ENCODE data around the gene BSND. TPM values are rescaled to one million over a fixed set of nuclear protein-coding genes. Genes with fewer than 3 reads are reported as not detected.

Gene BSND
- total and polyA plus RNA-seq, 5 donors from 2014 or later = not detected

- H3K27ac Mint-ChIP-seq = no peak overlapping the region
Measured at GRCh38 chr1:55002686-55003085, 4.0 kb downstream of the BSND start.

GRCh38 chr1:55005351-55006140 is 6.8 kb downstream of the BSND start:
- H3K4me1 ChIP-seq (ENCODE audit: control insufficient read depth, insufficient read depth, low read length, poor library complexity, severe bottlenecking) = no peaks in the 10 kb centered on the region
- no peaks in the 10 kb centered on the region for H3K27me3 Mint-ChIP-seq
- no peaks in the 10 kb centered on the region for H3K9me3 Mint-ChIP-seq
- no peak for ATAC-seq (ENCODE audit: low read depth in 2 of 2)
- no peaks in the 10 kb centered on the region for H3K36me3 Mint-ChIP-seq
- DNase-seq = no peak
- no peak overlapping the region for H3K4me3 ChIP-seq (ENCODE audit: low read depth, low read length)
- H3K27ac Mint-ChIP-seq = no peak overlapping the region
- no peak overlapping the region for H3K4me3 Mint-ChIP-seq
- H3K27me3 ChIP-seq (ENCODE audit: control insufficient read depth, insufficient read depth, low read length) = peaks cover 3% of the 10 kb centered on the region
- no peaks in the 10 kb centered on the region for H3K36me3 ChIP-seq (ENCODE audit: control insufficient read depth, insufficient read depth, low read length)
- no peaks in the 10 kb centered on the region for H3K4me1 Mint-ChIP-seq
- no peak overlapping the region for H3K27ac ChIP-seq (ENCODE audit: insufficient read depth, low read length, poor library complexity, severe bottlenecking)
- no peaks in the 10 kb centered on the region for H3K9me3 ChIP-seq (ENCODE audit: control insufficient read depth in 2 of 2, low read length in 2 of 2)

More at GRCh38 chr1:55002686-55003085, 4.0 kb downstream of the BSND start:
- Histone ChIP-seq H3K36me3 (ENCODE audit: control insufficient read depth, insufficient read depth, low read length) (no peaks in the 10 kb centered on the region), H3K27ac (ENCODE audit: insufficient read depth, low read length, poor library complexity, severe bottlenecking) (no peak overlapping the region), H3K4me1 (ENCODE audit: control insufficient read depth, insufficient read depth, low read length, poor library complexity, severe bottlenecking) (no peaks in the 10 kb centered on the region), H3K4me3 (ENCODE audit: low read depth, low read length) (no peak overlapping the region), H3K9me3 (ENCODE audit: control insufficient read depth in 2 of 2, low read length in 2 of 2) (no peaks in the 10 kb centered on the region), H3K27me3 (ENCODE audit: control insufficient read depth, insufficient read depth, low read length) (peaks cover 9% of the 10 kb centered on the region)
- peaks cover 14% of the 10 kb centered on the region for H3K27me3 Mint-ChIP-seq
- H3K36me3 Mint-ChIP-seq = no peaks in the 10 kb centered on the region
- no peaks in the 10 kb centered on the region for H3K4me1 Mint-ChIP-seq
- ATAC-seq (ENCODE audit: low read depth in 2 of 2) = no peak
- H3K9me3 Mint-ChIP-seq = no peaks in the 10 kb centered on the region
- DNase-seq = no peak
- no peak overlapping the region for H3K4me3 Mint-ChIP-seq

- Histone ChIP-seq H3K36me3 (ENCODE audit: control insufficient read depth, insufficient read depth, low read length) (no peaks in the 10 kb centered on the region), H3K4me3 (ENCODE audit: low read depth, low read length) (no peak overlapping the region), H3K27me3 (ENCODE audit: control insufficient read depth, insufficient read depth, low read length) (peaks cover 3% of the 10 kb centered on the region), H3K9me3 (ENCODE audit: control insufficient read depth in 2 of 2, low read length in 2 of 2) (no peaks in the 10 kb centered on the region), H3K4me1 (ENCODE audit: control insufficient read depth, insufficient read depth, low read length, poor library complexity, severe bottlenecking) (no peaks in the 10 kb centered on the region), H3K27ac (ENCODE audit: insufficient read depth, low read length, poor library complexity, severe bottlenecking) (no peak overlapping the region)
- ATAC-seq (ENCODE audit: low read depth in 2 of 2) (no peak), DNase-seq (no peak)
- Mint-ChIP-seq H3K36me3 (no peaks in the 10 kb centered on the region), H3K4me3 (no peak overlapping the region), H3K27me3 (no peaks in the 10 kb centered on the region), H3K9me3 (no peaks in the 10 kb centered on the region), H3K27ac (no peak overlapping the region), H3K4me1 (no peaks in the 10 kb centered on the region)
Measured at GRCh38 chr1:55006931-55007330, 8.2 kb downstream of the BSND start.

- Mint-ChIP-seq H3K9me3 (no peaks in the 10 kb centered on the region), H3K36me3 (no peaks in the 10 kb centered on the region), H3K27me3 (peaks cover 5% of the 10 kb centered on the region), H3K27ac (no peak overlapping the region), H3K4me3 (no peak overlapping the region), H3K4me1 (no peaks in the 10 kb centered on the region)
- Histone ChIP-seq H3K27ac (ENCODE audit: insufficient read depth, low read length, poor library complexity, severe bottlenecking) (no peak overlapping the region), H3K4me3 (ENCODE audit: low read depth, low read length) (no peak overlapping the region), H3K36me3 (ENCODE audit: control insufficient read depth, insufficient read depth, low read length) (no peaks in the 10 kb centered on the region), H3K4me1 (ENCODE audit: control insufficient read depth, insufficient read depth, low read length, poor library complexity, severe bottlenecking) (no peaks in the 10 kb centered on the region), H3K27me3 (ENCODE audit: control insufficient read depth, insufficient read depth, low read length) (peaks cover under 1% of the 10 kb centered on the region), H3K9me3 (ENCODE audit: control insufficient read depth in 2 of 2, low read length in 2 of 2) (no peaks in the 10 kb centered on the region)
- DNase-seq = no peak
- ATAC-seq (ENCODE audit: low read depth in 2 of 2) = no peak
Measured at GRCh38 chr1:55007625-55008024, 8.9 kb downstream of the BSND start.

- DNase-seq (no peak), ATAC-seq (ENCODE audit: low read depth in 2 of 2) (no peak)
- H3K4me1 Mint-ChIP-seq = no peaks in the 10 kb centered on the region
- no peaks in the 10 kb centered on the region for H3K36me3 Mint-ChIP-seq
- Histone ChIP-seq H3K4me3 (ENCODE audit: low read depth, low read length) (no peak overlapping the region), H3K27me3 (ENCODE audit: control insufficient read depth, insufficient read depth, low read length) (no peaks in the 10 kb centered on the region), H3K4me1 (ENCODE audit: control insufficient read depth, insufficient read depth, low read length, poor library complexity, severe bottlenecking) (no peaks in the 10 kb centered on the region), H3K36me3 (ENCODE audit: control insufficient read depth, insufficient read depth, low read length) (no peaks in the 10 kb centered on the region), H3K27ac (ENCODE audit: insufficient read depth, low read length, poor library complexity, severe bottlenecking) (no peak overlapping the region), H3K9me3 (ENCODE audit: control insufficient read depth in 2 of 2, low read length in 2 of 2) (no peaks in the 10 kb centered on the region)
- H3K27me3 Mint-ChIP-seq = peaks cover 7% of the 10 kb centered on the region
- H3K4me3 Mint-ChIP-seq = no peak overlapping the region
- no peak overlapping the region for H3K27ac Mint-ChIP-seq
- peaks cover 0 to 1% (median 0%) of the 10 kb centered on the region in 7 donors for H3K9me3 Mint-ChIP-seq
Measured at GRCh38 chr1:55010194-55010886, 11.6 kb downstream of the BSND start.

- Mint-ChIP-seq H3K27me3 (peaks cover 7% of the 10 kb centered on the region), H3K4me1 (no peaks in the 10 kb centered on the region), H3K27ac (no peak overlapping the region), H3K4me3 (no peak overlapping the region), H3K36me3 (no peaks in the 10 kb centered on the region), H3K9me3 (peaks cover 0 to 1% (median 0%) of the 10 kb centered on the region in 7 donors)
- Histone ChIP-seq H3K27me3 (ENCODE audit: control insufficient read depth, insufficient read depth, low read length) (no peaks in the 10 kb centered on the region), H3K4me3 (ENCODE audit: low read depth, low read length) (no peak overlapping the region), H3K27ac (ENCODE audit: insufficient read depth, low read length, poor library complexity, severe bottlenecking) (no peak overlapping the region), H3K9me3 (ENCODE audit: control insufficient read depth in 2 of 2, low read length in 2 of 2) (no peaks in the 10 kb centered on the region), H3K36me3 (ENCODE audit: control insufficient read depth, insufficient read depth, low read length) (no peaks in the 10 kb centered on the region), H3K4me1 (ENCODE audit: control insufficient read depth, insufficient read depth, low read length, poor library complexity, severe bottlenecking) (no peaks in the 10 kb centered on the region)
- DNase-seq (no peak), ATAC-seq (ENCODE audit: low read depth in 2 of 2) (no peak)
Measured at GRCh38 chr1:55010887-55011217, 12.1 kb downstream of the BSND start.

- Histone ChIP-seq H3K36me3 (ENCODE audit: control insufficient read depth, insufficient read depth, low read length) (no peaks in the 10 kb centered on the region), H3K27ac (ENCODE audit: insufficient read depth, low read length, poor library complexity, severe bottlenecking) (no peak overlapping the region), H3K4me3 (ENCODE audit: low read depth, low read length) (no peak overlapping the region), H3K9me3 (ENCODE audit: control insufficient read depth in 2 of 2, low read length in 2 of 2) (no peaks in the 10 kb centered on the region), H3K27me3 (ENCODE audit: control insufficient read depth, insufficient read depth, low read length) (no peaks in the 10 kb centered on the region), H3K4me1 (ENCODE audit: control insufficient read depth, insufficient read depth, low read length, poor library complexity, severe bottlenecking) (no peaks in the 10 kb centered on the region)
- no peak overlapping the region for H3K4me3 Mint-ChIP-seq
- ATAC-seq (ENCODE audit: low read depth in 2 of 2) (no peak), DNase-seq (no peak)
- peaks cover 0 to 1% (median 0%) of the 10 kb centered on the region in 7 donors for H3K9me3 Mint-ChIP-seq
- peaks cover 7% of the 10 kb centered on the region for H3K27me3 Mint-ChIP-seq
- peak overlapping the region in 1 of 3 donors; percentile 27 for H3K27ac Mint-ChIP-seq
- H3K36me3 Mint-ChIP-seq = no peaks in the 10 kb centered on the region
- H3K4me1 Mint-ChIP-seq = no peaks in the 10 kb centered on the region
Measured at GRCh38 chr1:55012661-55013060, 13.9 kb downstream of the BSND start.

- H3K27me3 Mint-ChIP-seq = peaks cover 11% of the 10 kb centered on the region
- H3K27ac ChIP-seq (ENCODE audit: insufficient read depth, low read length, poor library complexity, severe bottlenecking) = no peak overlapping the region
- H3K9me3 Mint-ChIP-seq = peaks cover 0 to 3% (median 0%) of the 10 kb centered on the region in 7 donors
Measured at GRCh38 chr1:55015123-55015522, 16.4 kb downstream of the BSND start.

More at GRCh38 chr1:55015123-55015522, 16.4 kb downstream of the BSND start:
- Histone ChIP-seq H3K4me1 (ENCODE audit: control insufficient read depth, insufficient read depth, low read length, poor library complexity, severe bottlenecking) (no peaks in the 10 kb centered on the region), H3K4me3 (ENCODE audit: low read depth, low read length) (no peak overlapping the region), H3K9me3 (ENCODE audit: control insufficient read depth in 2 of 2, low read length in 2 of 2) (no peaks in the 10 kb centered on the region), H3K27me3 (ENCODE audit: control insufficient read depth, insufficient read depth, low read length) (no peaks in the 10 kb centered on the region), H3K36me3 (ENCODE audit: control insufficient read depth, insufficient read depth, low read length) (no peaks in the 10 kb centered on the region)
- no peak for ATAC-seq (ENCODE audit: low read depth in 2 of 2)
- H3K27ac Mint-ChIP-seq = no peak overlapping the region
- no peaks in the 10 kb centered on the region for H3K4me1 Mint-ChIP-seq
- no peak for DNase-seq
- no peak overlapping the region for H3K4me3 Mint-ChIP-seq
- no peaks in the 10 kb centered on the region for H3K36me3 Mint-ChIP-seq
